H1 (cell line): Measurements from ENCODE around the gene DEPDC1. TPM values are rescaled to one million over a fixed set of nuclear protein-coding genes. Genes with fewer than 3 reads are reported as not detected.

Experiments
- POU5F1 ChIP-seq: IDR thresholded peaks from 2 replicates; pipeline ENCODE4 v1.6.1; 2011; ENCODE audit warnings: low read depth, mild to moderate bottlenecking, low read length, moderate library complexity
- SAP30 ChIP-seq: fragments of 300-600 bp; sonication (generic); IDR thresholded peaks from 2 replicates; pipeline ENCODE4 v1.7.1; 2012; ENCODE audit warnings: low read length, moderate library complexity, mild to moderate bottlenecking, inconsistent platforms; ENCODE audit not compliant: insufficient read depth, insufficient replicate concordance
- polyA plus RNA-seq, 7 experiments: library from polyadenylated mRNA; depleted of rRNA in 3 of 7; stranded (reverse) in 5 of 7; unstranded in 2 of 7; fragments of >200 nt in 5 of 7; fragments of 200-250 nt in 2 of 7; gene quantifications; 1 replicate in 5 of 7; 2 replicates in 1 of 7; 4 replicates in 1 of 7; pipeline versions ENCODE4 v1.2.1 to v1.2.3, GENCODE V29; 2011 to 2013; ENCODE audit warnings: missing spikeins in 2 of 7, mixed read lengths in 2 of 7
- total RNA-seq: library from RNA; stranded (reverse); fragmentation: NEBNext Ultra II Directional; extraction: Animal tissue kit (Norgen Biotek cat#: 25700); gene quantifications from 2 replicates; pipeline ENCODE4 v1.2.1, GENCODE V29; 2021

DEPDC1 gene
- total and polyA plus RNA-seq, 2 of the 8 experiments (the other 6 are each of a cell fraction or from before 2014, with no cell fraction given): 5.5 to 46.5 TPM

GRCh38 chr1:68490046-68490651 lies 6.7 kb downstream of the DEPDC1 start (continued):
- TF ChIP-seq SAP30 (no peak), POU5F1 (no peak)
